GM12892 (cell line): ENCODE measurements around the gene CPE.

Experiments
- POLR2A ChIP-seq: IDR thresholded peaks from 2 replicates; pipeline ENCODE4 v1.6.1; 2011; ENCODE audit warnings: low read depth, low read length, control low read depth
- POLR2AphosphoS5 ChIP-seq: IDR thresholded peaks from 2 replicates; pipeline ENCODE4 v1.6.1; 2011; ENCODE audit warnings: low read depth, low read length, control low read depth

- TF ChIP-seq POLR2AphosphoS5 (no peak), POLR2A (no peak)
These were observed 102.4 kb downstream of the CPE start for GRCh38 chr4:165481053-165481835.
